Stimulated activated CD4-positive, alpha-beta T cell treated with anti-CD3 and anti-CD28 coated beads, Interleukin-2, amount 100 ng/mL, for 4 hours (primary cell): ENCODE measurements around the gene NXPE4.

Source experiments
- DNase-seq: peaks from one replicate; pipeline ENCODE4 v3.0.0-alpha.2; 2020; ENCODE audit warnings: low read depth

The NXPE4 gene

DNA sequence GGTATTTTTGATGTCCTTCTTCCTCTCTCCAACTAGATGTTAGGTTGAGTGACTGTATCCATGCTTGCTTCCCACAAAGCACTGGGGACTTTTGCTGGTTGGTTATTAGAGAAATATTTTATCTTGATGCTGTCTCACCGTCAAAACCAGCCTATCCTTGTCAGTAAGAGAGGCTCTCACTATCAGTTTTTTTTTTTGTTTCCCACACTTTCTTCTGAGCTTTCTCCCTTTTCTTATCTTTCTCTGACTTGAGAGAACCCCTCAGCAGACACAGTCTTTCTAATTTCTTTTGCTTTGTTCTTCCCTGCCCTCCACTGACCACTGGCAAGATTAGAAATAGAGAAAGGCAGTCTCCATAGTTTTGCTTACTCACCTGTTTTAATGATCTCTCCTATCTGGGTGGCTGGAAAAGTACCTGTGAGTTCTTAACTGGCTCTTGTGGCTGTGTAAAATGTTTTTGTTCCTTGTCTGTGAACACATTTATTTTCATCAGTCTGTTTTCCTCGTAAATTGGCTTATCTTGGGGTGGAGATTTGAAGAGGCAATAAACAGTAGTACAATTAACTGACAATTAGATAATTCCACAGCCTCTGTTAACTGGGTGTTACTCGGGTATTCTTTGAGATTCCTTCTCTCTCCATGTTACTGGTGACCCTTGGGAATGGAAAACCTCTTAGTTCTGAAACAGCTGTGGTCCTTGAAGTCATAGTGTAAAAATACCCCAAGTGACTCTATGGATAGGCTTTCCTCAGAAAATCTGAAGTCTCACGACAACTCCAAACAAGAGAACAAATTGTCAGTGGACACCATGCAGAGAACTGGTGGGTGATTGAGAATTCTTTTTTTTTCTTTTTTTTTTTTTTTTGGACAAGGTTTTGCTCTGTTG lies 35.9 kb downstream of the NXPE4 start, which contains the start of gene NXPE1:
TSS of gene NXPE1 (minus strand) at position 457 of the 886 bp plus-strand sequence. CDS start 8,680 bp downstream, outside the sequence.
- DNase-seq, result no peak

DNA sequence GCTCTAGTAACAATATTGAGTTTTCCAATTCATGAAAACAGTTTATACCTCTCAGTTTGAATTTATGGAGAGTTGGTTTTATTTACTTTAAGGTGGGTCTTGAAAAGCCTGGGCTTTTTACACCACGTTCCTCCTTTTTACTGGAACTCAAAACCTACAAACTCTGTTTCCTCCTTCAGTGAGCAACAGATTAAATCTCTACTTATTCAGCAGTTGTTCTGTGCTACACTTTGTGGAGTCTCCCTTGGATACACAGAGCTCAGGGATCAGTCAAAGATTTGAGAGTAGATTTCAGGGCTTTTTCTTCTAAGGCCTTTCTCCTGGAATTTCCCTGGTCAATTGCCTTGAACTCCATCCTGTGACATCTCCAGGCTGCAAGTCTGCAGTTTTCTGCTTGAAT lies 39.5 kb downstream of the NXPE4 start:
- DNase-seq, result no peak

DNA sequence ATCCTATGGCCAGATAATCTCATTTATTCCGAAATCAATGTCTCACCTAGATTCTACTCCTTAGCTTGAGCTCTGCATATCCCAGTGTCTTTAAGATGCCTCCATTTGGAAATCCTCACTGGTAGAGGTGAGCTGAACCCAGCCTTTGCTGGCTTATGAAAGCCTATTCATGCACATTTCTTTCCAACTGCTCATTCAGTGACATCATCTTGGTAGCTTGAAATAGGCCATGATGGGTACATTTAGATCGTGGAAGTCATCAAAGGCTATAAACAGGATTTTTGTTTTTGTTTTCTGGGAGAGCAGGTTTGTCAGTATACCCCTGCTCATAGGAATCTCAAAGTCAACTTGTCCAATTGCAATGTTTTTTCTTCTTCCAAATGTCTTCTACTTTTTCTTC lies 41.9 kb downstream of the NXPE4 start:
- DNase-seq, result no peak

DNA sequence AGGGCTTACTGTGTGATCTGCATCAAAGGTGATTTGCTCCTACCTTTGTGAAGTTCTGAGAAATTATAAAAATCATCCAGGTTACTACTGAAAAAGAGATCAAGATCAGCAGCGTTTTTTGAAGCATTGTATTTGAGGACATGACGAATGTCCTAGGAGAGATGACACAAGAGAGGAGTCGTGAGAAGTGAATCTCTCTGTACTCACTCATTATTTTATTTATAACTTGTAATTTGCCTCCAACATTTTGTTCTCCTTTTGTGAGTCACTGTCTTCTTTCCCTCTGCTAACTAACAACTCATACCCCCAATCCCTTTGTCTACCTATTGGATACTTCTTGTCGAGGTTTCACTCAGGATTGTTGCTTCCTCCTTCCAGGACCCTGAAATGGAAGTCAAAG lies 44.5 kb downstream of the NXPE4 start:
- no peak for DNase-seq

DNA sequence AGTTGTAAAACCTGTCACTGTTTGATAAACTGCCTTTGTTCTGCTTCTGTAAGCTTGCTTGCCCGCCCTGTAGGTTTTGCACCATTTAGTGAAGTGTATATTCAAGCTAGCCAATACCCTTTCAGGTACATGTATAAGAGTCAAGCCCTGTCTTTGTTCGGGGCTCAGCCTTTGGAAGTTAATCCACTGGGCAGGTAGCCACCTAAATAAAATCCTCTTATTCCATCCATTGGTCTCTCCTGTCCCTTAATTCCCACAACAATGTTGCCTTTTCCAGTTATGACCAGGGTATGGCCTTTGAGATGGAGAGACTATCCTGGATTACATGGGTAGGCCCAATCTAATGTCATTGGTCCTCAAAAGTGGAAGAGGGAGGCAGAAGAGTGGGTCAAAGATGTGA lies 69.9 kb downstream of the NXPE4 start:
- no peak for DNase-seq

DNA sequence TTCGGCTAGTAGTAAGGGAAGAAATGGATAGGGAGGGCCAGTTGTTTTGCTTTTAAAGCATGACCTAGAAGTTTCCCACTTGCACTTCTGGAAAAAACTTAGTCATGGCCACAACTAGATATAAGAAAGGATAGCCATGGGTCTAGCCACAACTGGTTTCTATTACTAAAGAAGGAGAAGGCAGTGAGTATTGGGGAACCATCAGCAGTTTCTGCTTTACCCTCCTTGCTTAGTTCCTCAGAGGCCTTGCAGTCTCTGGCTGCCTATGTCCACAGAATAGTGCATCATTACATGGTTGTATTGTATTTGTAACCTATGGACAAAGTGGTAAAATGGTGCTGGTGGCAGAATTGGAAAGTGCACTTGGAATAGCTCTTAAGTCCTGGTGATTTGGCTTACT lies 71.5 kb downstream of the NXPE4 start:
- no peak for DNase-seq

DNA sequence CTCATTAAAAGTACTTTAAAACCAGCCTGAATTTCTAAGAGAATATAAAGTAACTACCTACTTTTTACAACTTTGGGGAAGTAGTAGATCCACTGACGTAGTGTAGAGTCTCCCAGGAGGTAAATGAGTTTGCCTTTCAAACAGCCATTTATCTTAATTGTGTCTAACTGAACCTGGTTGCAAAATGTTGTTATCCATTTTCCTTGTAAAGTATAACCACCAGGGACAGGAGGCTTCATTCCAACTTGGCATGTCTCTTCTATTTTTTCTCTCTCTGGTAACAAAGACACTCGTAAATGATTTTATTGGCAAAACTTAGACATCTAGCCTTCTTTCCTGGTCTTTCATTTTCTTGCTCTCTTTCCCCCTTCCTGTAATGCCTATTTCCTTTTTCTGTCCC lies 72.8 kb downstream of the NXPE4 start:
- no peak for DNase-seq
